ENCODE data around the gene TRAPPC2L. TPM values are rescaled to one million over a fixed set of nuclear protein-coding genes. Genes with fewer than 3 reads are reported as not detected.

Gene TRAPPC2L
- total RNA-seq, 1 donor from 2014 or later, result 43.9 TPM

DNA sequence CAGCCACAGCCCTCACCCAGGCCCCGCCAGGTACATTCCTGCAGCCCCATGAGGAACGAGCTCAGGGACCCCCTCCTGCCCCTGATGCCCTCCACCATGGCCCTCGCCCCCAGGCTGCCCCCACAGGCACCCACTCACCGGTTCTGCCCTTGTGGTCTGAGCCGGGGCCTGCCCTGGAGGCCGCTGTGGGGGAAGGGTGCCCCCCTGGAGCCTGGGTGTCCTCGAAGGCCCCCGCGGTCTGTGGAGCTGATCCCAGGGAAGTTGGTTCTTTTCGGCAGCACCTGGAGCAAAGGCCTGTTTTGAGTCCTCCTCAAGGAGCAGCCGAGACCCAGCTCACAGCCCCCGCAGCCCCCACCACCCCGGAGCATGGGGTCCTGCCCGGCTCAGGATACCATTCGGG lies 7.2 kb downstream of the TRAPPC2L start:
- DNase-seq, result no peak
- peaks cover 2% of the 10 kb centered on the region for H3K4me1 ChIP-seq
- TF ChIP-seq, protein P1, sequence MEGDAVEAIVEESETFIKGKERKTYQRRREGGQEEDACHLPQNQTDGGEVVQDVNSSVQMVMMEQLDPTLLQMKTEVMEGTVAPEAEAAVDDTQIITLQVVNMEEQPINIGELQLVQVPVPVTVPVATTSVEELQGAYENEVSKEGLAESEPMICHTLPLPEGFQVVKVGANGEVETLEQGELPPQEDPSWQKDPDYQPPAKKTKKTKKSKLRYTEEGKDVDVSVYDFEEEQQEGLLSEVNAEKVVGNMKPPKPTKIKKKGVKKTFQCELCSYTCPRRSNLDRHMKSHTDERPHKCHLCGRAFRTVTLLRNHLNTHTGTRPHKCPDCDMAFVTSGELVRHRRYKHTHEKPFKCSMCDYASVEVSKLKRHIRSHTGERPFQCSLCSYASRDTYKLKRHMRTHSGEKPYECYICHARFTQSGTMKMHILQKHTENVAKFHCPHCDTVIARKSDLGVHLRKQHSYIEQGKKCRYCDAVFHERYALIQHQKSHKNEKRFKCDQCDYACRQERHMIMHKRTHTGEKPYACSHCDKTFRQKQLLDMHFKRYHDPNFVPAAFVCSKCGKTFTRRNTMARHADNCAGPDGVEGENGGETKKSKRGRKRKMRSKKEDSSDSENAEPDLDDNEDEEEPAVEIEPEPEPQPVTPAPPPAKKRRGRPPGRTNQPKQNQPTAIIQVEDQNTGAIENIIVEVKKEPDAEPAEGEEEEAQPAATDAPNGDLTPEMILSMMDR (IDR thresholded peaks at IDR 0.05), result no peak
- H3K27me3 ChIP-seq, result no peaks in the 10 kb centered on the region
- no peaks in the 10 kb centered on the region for H3K9me3 ChIP-seq
- H3K36me3 ChIP-seq, result peaks cover 42% of the 10 kb centered on the region
- no peak overlapping the region for H3K27ac ChIP-seq
- no peak for ATAC-seq
- no peak overlapping the region for H3K4me3 ChIP-seq
- intact Hi-C loops (cut with DNase I), result no loop called here

DNA sequence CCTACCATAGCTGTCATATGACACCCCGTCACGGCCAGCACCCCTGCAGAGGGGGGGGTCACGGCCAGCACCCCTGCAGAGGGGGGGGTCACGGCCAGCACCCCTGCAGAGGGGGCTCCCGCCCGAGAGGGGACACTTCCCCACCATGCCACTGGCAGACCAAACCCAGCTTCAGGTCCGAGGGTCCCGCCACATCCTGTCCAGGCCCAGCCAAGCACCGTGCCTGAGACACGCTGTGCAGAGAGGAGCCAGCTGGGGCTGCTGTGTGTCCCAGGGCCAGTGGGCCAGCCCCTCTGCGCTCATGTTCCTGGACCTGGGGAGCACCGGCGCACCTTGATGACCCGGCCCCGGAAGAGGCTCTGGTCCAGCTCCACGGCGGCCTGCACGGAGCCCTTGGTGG lies 7.6 kb downstream of the TRAPPC2L start:
- H3K4me3 ChIP-seq, result no peak overlapping the region
- intact Hi-C loops (cut with DNase I), result no loop called here
- H3K27ac ChIP-seq, result no peak overlapping the region
- DNase-seq, result no peak
- H3K27me3 ChIP-seq, result peaks cover 2% of the 10 kb centered on the region
- ATAC-seq, result no peak
- no peaks in the 10 kb centered on the region for H3K9me3 ChIP-seq
- H3K36me3 ChIP-seq, result peaks cover 38% of the 10 kb centered on the region
- TF ChIP-seq, protein P1 (IDR thresholded peaks at IDR 0.05), result no peak
- H3K4me1 ChIP-seq, result no peaks in the 10 kb centered on the region

DNA sequence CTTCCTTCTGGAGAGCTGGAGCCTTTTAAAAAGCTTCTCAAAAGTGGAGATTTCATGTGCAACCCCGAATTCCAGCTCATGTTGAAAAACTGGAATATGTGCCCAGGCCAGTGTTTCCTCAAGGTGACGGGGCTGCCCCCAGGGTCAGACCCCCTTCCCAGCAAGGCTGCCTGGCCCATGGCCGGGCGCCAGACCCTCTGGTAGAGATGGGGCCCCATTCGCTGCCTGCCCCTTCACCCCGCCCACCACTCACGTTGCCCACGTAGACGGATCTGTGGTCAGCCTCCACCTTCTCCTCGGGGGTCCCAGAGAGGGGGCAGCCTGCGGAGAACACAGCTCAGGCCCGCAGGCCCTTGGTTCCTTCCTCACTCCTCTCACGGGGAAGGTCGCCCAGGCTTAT lies 8.4 kb downstream of the TRAPPC2L start:
- Histone ChIP-seq H3K4me3 (no peak overlapping the region), H3K36me3 (peaks cover 30% of the 10 kb centered on the region), H3K27ac (no peak overlapping the region), H3K27me3 (peaks cover 9% of the 10 kb centered on the region), H3K9me3 (no peaks in the 10 kb centered on the region), H3K4me1 (no peaks in the 10 kb centered on the region)
- TF ChIP-seq, protein P1 (IDR thresholded peaks at IDR 0.05), result no peak
- DNase-seq (no peak), ATAC-seq (no peak)
- intact Hi-C loops (cut with DNase I), result no loop called here

DNA sequence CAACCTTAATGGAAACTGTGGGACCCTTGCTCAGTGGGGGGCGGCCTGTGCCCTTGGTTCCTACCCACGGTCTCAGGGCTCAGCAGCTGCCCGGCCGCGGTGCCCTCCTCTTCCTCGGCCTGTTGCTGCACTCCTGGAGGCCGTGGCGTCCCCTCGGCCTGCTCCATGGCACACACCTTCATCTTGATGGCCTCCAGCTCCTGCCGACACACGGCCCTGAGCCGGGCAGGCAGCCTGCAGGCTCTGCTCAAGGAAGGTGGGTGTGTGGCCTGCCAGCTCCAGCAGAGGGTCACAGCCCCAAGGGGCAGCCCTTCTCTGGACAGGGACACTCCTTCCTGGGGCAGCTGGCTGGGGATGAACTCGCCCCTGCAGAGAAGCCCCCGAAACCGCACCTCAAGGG lies 8.8 kb downstream of the TRAPPC2L start:
- peaks cover under 1% of the 10 kb centered on the region for H3K4me1 ChIP-seq
- TF ChIP-seq, protein P1 (IDR thresholded peaks at IDR 0.05), result no peak
- H3K9me3 ChIP-seq, result no peaks in the 10 kb centered on the region
- DNase-seq (no peak), ATAC-seq (no peak)
- intact Hi-C loops (cut with DNase I), result no loop called here
- H3K36me3 ChIP-seq, result peaks cover 25% of the 10 kb centered on the region
- H3K27me3 ChIP-seq, result peaks cover 13% of the 10 kb centered on the region
- no peak overlapping the region for H3K27ac ChIP-seq
- no peak overlapping the region for H3K4me3 ChIP-seq

DNA sequence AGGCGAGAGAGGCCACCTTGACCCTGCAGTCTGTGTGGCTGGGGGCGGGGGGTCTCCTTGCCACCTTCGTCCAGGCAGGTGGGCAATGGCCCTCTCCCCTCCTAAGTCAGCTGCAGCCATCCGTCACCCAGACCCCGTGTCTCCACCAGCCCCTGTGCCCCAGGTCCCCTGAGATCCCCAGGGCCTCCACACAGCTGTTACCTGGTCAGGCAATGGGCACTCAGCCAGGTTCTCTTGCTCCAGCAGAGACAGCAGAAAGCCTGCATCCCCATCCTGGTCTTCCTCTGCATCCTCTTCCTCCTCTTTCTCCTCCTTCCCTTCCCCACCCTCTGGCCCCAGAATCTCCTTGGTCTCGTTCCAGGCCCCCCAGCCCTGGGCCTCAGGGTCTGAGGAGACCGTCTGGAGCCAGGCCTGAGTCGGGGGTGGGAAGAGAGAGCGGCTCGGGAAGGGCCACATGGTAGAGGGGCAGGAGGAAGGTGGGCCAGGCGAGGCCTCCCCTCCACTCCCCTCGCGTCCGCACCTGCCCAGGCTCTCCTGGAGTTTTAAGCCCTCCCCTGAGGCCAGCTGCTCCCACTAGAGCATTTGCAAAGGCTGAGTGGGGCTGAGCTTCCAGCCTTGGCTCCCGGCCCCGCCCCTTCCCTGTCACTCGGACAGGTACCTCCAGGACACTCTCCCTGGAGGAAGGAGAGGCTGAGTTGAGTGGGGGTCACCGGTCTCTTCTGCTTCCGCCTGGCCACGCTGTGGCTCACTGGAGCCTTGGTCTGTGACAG lies 9.4 kb downstream of the TRAPPC2L start, which contains the start of gene PABPN1L:
PABPN1L (minus strand) TSS at position 510 of the 770 bp plus-strand sequence; CDS start at position 456, 54 bp downstream.
- DNase-seq (no peak), ATAC-seq (no peak)
- TF ChIP-seq, protein P1 (IDR thresholded peaks at IDR 0.05), result no peak
- Histone ChIP-seq H3K36me3 (peaks cover 20% of the 10 kb centered on the region), H3K4me1 (peaks cover 4% of the 10 kb centered on the region), H3K9me3 (no peaks in the 10 kb centered on the region), H3K27ac (no peak within 1 kb of the TSS), H3K27me3 (peaks cover 13% of the 10 kb centered on the region), H3K4me3 (no peak within 1 kb of the TSS)
- intact Hi-C loops (cut with DNase I), result no loop called here

All from upper lobe of right lung (tissue), 1 donor.